ENCODE measurements around the gene SEPHS1. TPM values are rescaled to one million over a fixed set of nuclear protein-coding genes. Genes with fewer than 3 reads are reported as not detected.

The SEPHS1 gene
- total RNA-seq, 1 experiment from 2014 or later, result 63.0 TPM

DNA sequence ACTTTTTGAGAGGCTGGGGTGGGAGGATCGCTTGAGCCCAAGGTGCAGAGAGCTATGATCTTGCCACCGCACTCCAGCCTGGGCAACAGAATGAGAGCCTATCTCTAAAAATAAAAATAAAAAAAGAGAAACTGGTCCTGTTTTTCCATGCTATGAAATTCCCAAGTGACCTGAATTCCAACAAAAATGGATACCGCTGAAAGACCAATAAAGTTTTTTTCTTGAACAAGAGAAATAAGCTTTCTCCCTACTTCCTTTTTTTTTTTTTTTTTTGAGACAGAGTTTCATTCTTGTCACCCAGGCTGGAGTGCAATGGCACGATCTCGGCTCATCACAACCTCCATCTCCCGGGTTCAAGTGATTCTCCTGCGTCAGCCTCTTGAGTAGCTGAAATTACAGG, 12.5 kb upstream of the SEPHS1 start:
- H3K4me1 ChIP-seq (replicated peaks; ENCODE audit: insufficient read depth), result no peaks in the 10 kb centered on the region
- H3K4me3 ChIP-seq, result no peak overlapping the region
- ChIA-PET CTCF (no interaction called here), POLR2A (ENCODE audit: unreplicated experiment) (no interaction called here)
- H3K27me3 ChIP-seq (ENCODE audit: insufficient read depth, low read depth), result peaks cover 10% of the 10 kb centered on the region
- no peak for DNase-seq
- H3K79me2 ChIP-seq (ENCODE audit: low read depth), result no peaks in the 10 kb centered on the region
- intact Hi-C loops (cut with micrococcal nuclease; ENCODE audit: unreplicated experiment), result no loop called here
- H3K9me3 ChIP-seq (ENCODE audit: insufficient read depth, low read depth), result no peaks in the 10 kb centered on the region
- H3K27ac ChIP-seq, result no peak overlapping the region
- TF ChIP-seq, protein P1, sequence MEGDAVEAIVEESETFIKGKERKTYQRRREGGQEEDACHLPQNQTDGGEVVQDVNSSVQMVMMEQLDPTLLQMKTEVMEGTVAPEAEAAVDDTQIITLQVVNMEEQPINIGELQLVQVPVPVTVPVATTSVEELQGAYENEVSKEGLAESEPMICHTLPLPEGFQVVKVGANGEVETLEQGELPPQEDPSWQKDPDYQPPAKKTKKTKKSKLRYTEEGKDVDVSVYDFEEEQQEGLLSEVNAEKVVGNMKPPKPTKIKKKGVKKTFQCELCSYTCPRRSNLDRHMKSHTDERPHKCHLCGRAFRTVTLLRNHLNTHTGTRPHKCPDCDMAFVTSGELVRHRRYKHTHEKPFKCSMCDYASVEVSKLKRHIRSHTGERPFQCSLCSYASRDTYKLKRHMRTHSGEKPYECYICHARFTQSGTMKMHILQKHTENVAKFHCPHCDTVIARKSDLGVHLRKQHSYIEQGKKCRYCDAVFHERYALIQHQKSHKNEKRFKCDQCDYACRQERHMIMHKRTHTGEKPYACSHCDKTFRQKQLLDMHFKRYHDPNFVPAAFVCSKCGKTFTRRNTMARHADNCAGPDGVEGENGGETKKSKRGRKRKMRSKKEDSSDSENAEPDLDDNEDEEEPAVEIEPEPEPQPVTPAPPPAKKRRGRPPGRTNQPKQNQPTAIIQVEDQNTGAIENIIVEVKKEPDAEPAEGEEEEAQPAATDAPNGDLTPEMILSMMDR (conservative IDR thresholded peaks at IDR 0.05), result no peak
- no peak for TF ChIP-seq EZH2 (IDR thresholded peaks at IDR 0.05; ENCODE audit: low read depth)
- no peak overlapping the region for H3K4me2 ChIP-seq
- no peak overlapping the region for H2AFZ ChIP-seq
- no peaks in the 10 kb centered on the region for H3K36me3 ChIP-seq (ENCODE audit: low read depth)
- no peaks in the 10 kb centered on the region for H3F3A ChIP-seq (ENCODE audit: insufficient read depth, low read depth)
- H4K20me1 ChIP-seq (ENCODE audit: insufficient read depth), result no peaks in the 10 kb centered on the region
- H3K9me2 ChIP-seq (ENCODE audit: insufficient read depth), result no peaks in the 10 kb centered on the region
- BruUV-seq (replicated peaks), result no TSS peak

DNA sequence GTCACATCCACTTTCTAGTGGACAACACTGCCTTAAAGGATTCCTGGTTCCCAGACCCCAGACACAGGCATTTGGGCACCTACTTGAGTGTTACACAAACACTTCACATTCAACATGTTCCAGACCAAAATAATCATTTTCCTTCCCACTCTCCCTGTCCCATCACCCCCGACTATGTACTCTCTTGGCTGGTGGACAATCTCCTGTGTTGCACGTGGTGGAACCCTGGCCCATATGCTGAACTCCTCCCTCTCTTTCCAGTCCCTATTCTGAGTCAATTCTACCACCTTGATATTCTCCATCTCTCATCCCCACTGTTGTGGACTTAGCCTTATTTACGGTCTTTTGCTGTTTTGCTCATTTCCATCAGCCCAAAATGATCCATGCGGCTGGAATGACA, 8.3 kb upstream of the SEPHS1 start:
- no peaks in the 10 kb centered on the region for H3K36me3 ChIP-seq (ENCODE audit: low read depth)
- H3K4me2 ChIP-seq, result no peak overlapping the region
- no peak overlapping the region for H3K27ac ChIP-seq
- no TSS peak for BruUV-seq (replicated peaks)
- no peaks in the 10 kb centered on the region for H3K9me2 ChIP-seq (ENCODE audit: insufficient read depth)
- H2AFZ ChIP-seq, result no peak overlapping the region
- no peaks in the 10 kb centered on the region for H3K79me2 ChIP-seq (ENCODE audit: low read depth)
- CTCF ChIA-PET, result no interaction called here
- no peak overlapping the region for H3K4me3 ChIP-seq
- intact Hi-C loops (cut with micrococcal nuclease; ENCODE audit: unreplicated experiment), result no loop called here
- H3F3A ChIP-seq (ENCODE audit: insufficient read depth, low read depth), result no peaks in the 10 kb centered on the region
- TF ChIP-seq EZH2 (IDR thresholded peaks at IDR 0.05; ENCODE audit: low read depth), result no peak
- TF ChIP-seq, protein P1 (conservative IDR thresholded peaks at IDR 0.05), result no peak
- no peaks in the 10 kb centered on the region for H4K20me1 ChIP-seq (ENCODE audit: insufficient read depth)
- DNase-seq, result no peak
- H3K27me3 ChIP-seq (ENCODE audit: insufficient read depth, low read depth), result peaks cover 10% of the 10 kb centered on the region
- H3K4me1 ChIP-seq (replicated peaks; ENCODE audit: insufficient read depth), result no peaks in the 10 kb centered on the region
- no peaks in the 10 kb centered on the region for H3K9me3 ChIP-seq (ENCODE audit: insufficient read depth, low read depth)
- POLR2A ChIA-PET (ENCODE audit: unreplicated experiment), result no interaction called here

DNA sequence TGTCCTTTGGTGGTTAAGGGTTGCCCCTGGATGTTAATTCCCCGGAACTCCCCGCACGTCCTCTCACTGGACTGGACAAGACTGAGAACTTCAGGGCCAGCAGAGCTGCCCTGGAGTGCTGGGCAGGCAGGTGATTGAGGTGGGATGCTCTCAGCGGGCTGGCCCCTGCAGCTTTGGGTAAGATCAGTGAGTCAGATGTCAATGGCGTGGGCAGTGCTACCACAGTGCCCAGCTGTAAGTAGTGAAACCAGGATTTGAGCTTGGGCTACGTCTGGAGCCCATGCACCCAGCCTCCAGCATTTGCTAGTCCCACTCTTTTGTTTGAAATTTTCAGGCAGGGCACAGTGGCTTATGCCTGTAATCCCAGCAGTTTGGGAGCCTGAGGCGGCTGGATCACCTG, 6.7 kb upstream of the SEPHS1 start:
- CTCF ChIA-PET, result no interaction called here
- H3K4me3 ChIP-seq, result no peak overlapping the region
- no peak overlapping the region for H2AFZ ChIP-seq
- no peaks in the 10 kb centered on the region for H3F3A ChIP-seq (ENCODE audit: insufficient read depth, low read depth)
- no peaks in the 10 kb centered on the region for H3K79me2 ChIP-seq (ENCODE audit: low read depth)
- BruUV-seq (replicated peaks), result no TSS peak
- POLR2A ChIA-PET (ENCODE audit: unreplicated experiment), result no interaction called here
- no peak overlapping the region for H3K27ac ChIP-seq
- H3K27me3 ChIP-seq (ENCODE audit: insufficient read depth, low read depth), result peaks cover 6% of the 10 kb centered on the region
- no peak overlapping the region for H3K4me2 ChIP-seq
- intact Hi-C loops (cut with micrococcal nuclease; ENCODE audit: unreplicated experiment), result no loop called here
- no peak for DNase-seq
- H3K4me1 ChIP-seq (replicated peaks; ENCODE audit: insufficient read depth), result 0 out of 2 replicates have a peak, but pooled peaks cover 6% of the 10 kb centered on the region
- no peaks in the 10 kb centered on the region for H4K20me1 ChIP-seq (ENCODE audit: insufficient read depth)
- H3K36me3 ChIP-seq (ENCODE audit: low read depth), result no peaks in the 10 kb centered on the region
- no peaks in the 10 kb centered on the region for H3K9me2 ChIP-seq (ENCODE audit: insufficient read depth)
- H3K9me3 ChIP-seq (ENCODE audit: insufficient read depth, low read depth), result no peaks in the 10 kb centered on the region
- TF ChIP-seq, protein P1 (conservative IDR thresholded peaks at IDR 0.05), result no peak
- TF ChIP-seq EZH2 (IDR thresholded peaks at IDR 0.05; ENCODE audit: low read depth), result no peak
